Epithelial cell of esophagus (primary cell): ENCODE results near the gene PLIN5.

Source experiments
- DNase-seq: peaks from one replicate; pipeline ENCODE4 v3.0.0; 2010; ENCODE audit warnings: low read depth
- H3K4me3 ChIP-seq: 2 replicates; pipeline ENCODE4 v1.5.1; 2011; ENCODE audit warnings: mild to moderate bottlenecking, low read length, control low read depth
- TF ChIP-seq, protein P1 (sequence below): IDR thresholded peaks from 2 replicates; pipeline ENCODE4 v1.5.1; 2011; ENCODE audit warnings: low read depth, mild to moderate bottlenecking, low read length, control low read depth, inconsistent platforms; ENCODE audit not compliant: insufficient read depth; ENCODE audit errors: missing control alignments

Gene PLIN5

GRCh38 chr19:4553775-4554174 is 18.8 kb upstream of the PLIN5 start:
- DNase-seq: no peak
- H3K4me3 ChIP-seq: no peak overlapping the region
- TF ChIP-seq, protein P1, sequence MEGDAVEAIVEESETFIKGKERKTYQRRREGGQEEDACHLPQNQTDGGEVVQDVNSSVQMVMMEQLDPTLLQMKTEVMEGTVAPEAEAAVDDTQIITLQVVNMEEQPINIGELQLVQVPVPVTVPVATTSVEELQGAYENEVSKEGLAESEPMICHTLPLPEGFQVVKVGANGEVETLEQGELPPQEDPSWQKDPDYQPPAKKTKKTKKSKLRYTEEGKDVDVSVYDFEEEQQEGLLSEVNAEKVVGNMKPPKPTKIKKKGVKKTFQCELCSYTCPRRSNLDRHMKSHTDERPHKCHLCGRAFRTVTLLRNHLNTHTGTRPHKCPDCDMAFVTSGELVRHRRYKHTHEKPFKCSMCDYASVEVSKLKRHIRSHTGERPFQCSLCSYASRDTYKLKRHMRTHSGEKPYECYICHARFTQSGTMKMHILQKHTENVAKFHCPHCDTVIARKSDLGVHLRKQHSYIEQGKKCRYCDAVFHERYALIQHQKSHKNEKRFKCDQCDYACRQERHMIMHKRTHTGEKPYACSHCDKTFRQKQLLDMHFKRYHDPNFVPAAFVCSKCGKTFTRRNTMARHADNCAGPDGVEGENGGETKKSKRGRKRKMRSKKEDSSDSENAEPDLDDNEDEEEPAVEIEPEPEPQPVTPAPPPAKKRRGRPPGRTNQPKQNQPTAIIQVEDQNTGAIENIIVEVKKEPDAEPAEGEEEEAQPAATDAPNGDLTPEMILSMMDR: no peak

DNA sequence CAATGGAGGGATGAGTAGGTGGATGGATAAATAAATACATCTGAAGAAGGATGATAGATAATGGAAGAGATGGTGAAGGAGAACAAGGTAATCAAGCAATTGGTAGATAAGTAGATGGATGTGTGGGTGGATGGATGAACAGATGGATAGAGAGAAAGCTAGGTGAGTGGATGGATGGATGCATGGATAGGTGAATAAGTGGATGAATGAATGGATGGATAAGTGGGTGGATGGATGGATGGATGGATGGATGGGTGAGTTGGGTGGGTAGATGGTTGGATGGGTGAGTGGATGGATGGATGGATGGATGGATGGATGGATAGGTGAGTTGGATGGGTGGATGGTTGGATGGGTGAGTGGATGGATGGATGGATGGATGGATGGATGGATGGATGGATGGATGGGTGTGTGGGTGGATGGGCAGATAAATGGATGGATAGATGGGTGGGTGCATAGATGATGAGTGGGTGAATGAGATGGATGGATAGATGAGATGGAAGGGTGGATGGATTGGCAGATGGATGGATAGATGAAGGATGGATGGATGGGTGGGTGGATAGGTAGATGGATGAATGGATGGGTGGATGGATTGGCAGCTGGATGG is 18.2 kb upstream of the PLIN5 start:
- TF ChIP-seq, protein P1: no peak
- no peak overlapping the region for H3K4me3 ChIP-seq
- no peak for DNase-seq

GRCh38 chr19:4552525-4552819 is 17.4 kb upstream of the PLIN5 start:
- no peak for DNase-seq
- H3K4me3 ChIP-seq: no peak overlapping the region
- TF ChIP-seq, protein P1: no peak

GRCh38 chr19:4550479-4551050 is 15.5 kb upstream of the PLIN5 start:
- DNase-seq: no peak
- H3K4me3 ChIP-seq: no peak overlapping the region
- TF ChIP-seq, protein P1: no peak

DNA sequence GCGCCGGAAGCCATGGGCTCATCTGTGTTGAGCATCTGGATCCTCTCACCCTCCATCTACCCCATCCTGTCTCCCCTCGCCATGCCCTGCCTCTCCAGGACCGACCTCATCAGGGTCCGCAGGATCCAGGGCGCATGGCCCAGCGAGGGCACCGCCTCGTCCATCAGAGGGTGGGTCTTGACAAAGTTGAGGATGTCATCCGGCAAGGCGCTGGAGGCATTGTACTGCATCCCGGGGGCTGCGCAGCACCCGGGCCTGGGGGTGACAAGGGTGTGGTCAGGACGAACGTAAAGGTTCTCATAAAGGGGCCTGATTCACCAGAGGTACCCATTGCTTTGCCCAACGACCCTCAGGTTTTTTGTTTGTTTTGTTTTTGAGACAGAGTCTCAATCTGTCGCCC is 15.0 kb upstream of the PLIN5 start:
- TF ChIP-seq, protein P1: no peak
- no peak for DNase-seq
- H3K4me3 ChIP-seq: no peak overlapping the region

DNA sequence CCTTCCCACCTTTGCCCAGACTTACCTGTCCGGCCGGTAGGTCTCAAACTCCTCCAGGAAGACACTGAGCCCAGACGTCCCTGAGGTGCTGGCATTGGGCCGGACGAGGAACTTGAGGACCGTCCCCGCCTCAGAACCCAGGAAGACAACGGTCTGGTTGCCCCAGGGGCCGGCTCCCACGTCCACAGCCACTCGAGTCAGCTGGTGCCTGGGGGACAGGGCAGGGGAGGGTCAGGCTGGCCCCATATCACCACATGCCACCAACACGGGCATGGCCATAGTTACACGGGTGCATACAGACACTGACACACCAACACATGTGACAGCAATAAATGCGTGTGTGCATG is 13.2 kb upstream of the PLIN5 start:
- TF ChIP-seq, protein P1: no peak
- no peak overlapping the region for H3K4me3 ChIP-seq
- DNase-seq: no peak
